ENCODE results near the gene SOBP. TPM values are rescaled to one million over a fixed set of nuclear protein-coding genes. Genes with fewer than 3 reads are reported as not detected.

SOBP gene
- total and polyA plus RNA-seq, 2 donors (not counting 1 experiment from before 2014, with no cell fraction given), result 0.82 to 1.5 TPM

GRCh38 chr6:107653183-107653580 is 163.3 kb downstream of the SOBP start:
- H3K4me3 Mint-ChIP-seq, result no peak overlapping the region

More at GRCh38 chr6:107653183-107653580, 163.3 kb downstream of the SOBP start:
- TF ChIP-seq CTCF (IDR thresholded peaks at IDR 0.05) (no peak), EZH2 (IDR thresholded peaks at IDR 0.05; ENCODE audit: borderline replicate concordance, insufficient read depth, low read depth, low read length, poor library complexity, severe bottlenecking) (no peak)
- no peak overlapping the region for H2AFZ ChIP-seq (ENCODE audit: insufficient read depth, low read depth, low read length, poor library complexity, severe bottlenecking)
- no peak overlapping the region for H3K27ac ChIP-seq (ENCODE audit: low read length in 2 of 2)
- no peak for DNase-seq
- intact Hi-C loops (cut with micrococcal nuclease), result loop anchor here (10.0 kb wide), 1 partner anchor 1328 kb away; the partner anchor contains the start of gene ATG5
- no peak for ATAC-seq (ENCODE audit: low read depth)
- H3K9me3 ChIP-seq (ENCODE audit: control extremely low read depth in 1 of 3, control insufficient read depth in 2 of 3, insufficient read depth in 1 of 3, low read length in 2 of 3), result peaks cover 0 to 6% (median 0%) of the 10 kb centered on the region in 3 donors
- no peaks in the 10 kb centered on the region for H3K79me2 ChIP-seq (ENCODE audit: control insufficient read depth, insufficient read depth, low read length)
- H3K9ac ChIP-seq (ENCODE audit: low read length), result no peak overlapping the region
- no peak overlapping the region for H3K4me3 ChIP-seq (ENCODE audit: control extremely low read depth in 1 of 5, extremely low read depth in 1 of 5, insufficient read depth in 1 of 5, low read depth in 2 of 5, low read length in 4 of 5)
- no peaks in the 10 kb centered on the region for H3K27me3 ChIP-seq (replicated peaks in 1 of 4; ENCODE audit: control extremely low read depth in 1 of 4, control insufficient read depth in 3 of 4, insufficient read depth in 4 of 4, low read length in 3 of 4)
- Mint-ChIP-seq H3K9me3 (ENCODE audit: insufficient read depth) (peaks cover 5% of the 10 kb centered on the region), H3K27me3 (no peaks in the 10 kb centered on the region), H3K4me1 (peaks cover 56% of the 10 kb centered on the region), H3K27ac (no peak overlapping the region)
- H3K4me2 ChIP-seq (replicated peaks; ENCODE audit: low read depth, low read length, poor library complexity, severe bottlenecking), result no peak overlapping the region
- H3K4me1 ChIP-seq (ENCODE audit: control insufficient read depth in 2 of 2, insufficient read depth in 2 of 2, low read length in 2 of 2), result peaks cover 54 to 57% of the 10 kb centered on the region in 2 donors
- WGBS (ENCODE audit: insufficient coverage), result 95% methylated on average over 9 of the region's 10 CpGs
- no peaks in the 10 kb centered on the region for H3K36me3 ChIP-seq (replicated peaks in 1 of 2; ENCODE audit: control extremely low read depth in 1 of 2, control insufficient read depth in 1 of 2, extremely low read depth in 1 of 2, insufficient read depth in 2 of 2, low read length in 1 of 2)
- no peaks in the 10 kb centered on the region for H4K20me1 ChIP-seq (ENCODE audit: control insufficient read depth, insufficient read depth, low read length, poor library complexity, severe bottlenecking)
- ChIA-PET CTCF (interaction anchor here (0.8 to 3.9 kb wide), 5 partner anchors 10 to 335 kb away, joined by 3 to 25 read pairs (median 3); no protein-coding TSS in a partner anchor), POLR2A (no interaction called here)
